ENCODE results near the gene PDE6C. TPM values are rescaled to one million over a fixed set of nuclear protein-coding genes. Genes with fewer than 3 reads are reported as not detected.

The PDE6C gene
- total RNA-seq, 4 donors from 2014 or later: not detected

GRCh38 chr10:93678386-93678785, 66.0 kb downstream of the PDE6C start:
- intact Hi-C loops (cut with DNase I; ENCODE audit: low total_unique reads) (no loop called here), in situ Hi-C loops (cut with MboI; ENCODE audit: low pct_ligation_motif_present in 1 of 4, low pct_unique_long_range_greater_than_20kb in 1 of 4, low sequenced_read_pairs in 3 of 4) (loop anchor here in 3 of 4 donors (10.0 to 25.0 kb wide), 3 partner anchors 124 to 316 kb away; no protein-coding TSS in a partner anchor)
- Histone ChIP-seq H3K27ac (no peak overlapping the region), H3K27me3 (no peaks in the 10 kb centered on the region), H3K9me3 (no peaks in the 10 kb centered on the region), H3K36me3 (peaks cover 0 to 45% (median 11%) of the 10 kb centered on the region in 4 donors), H3K4me1 (no peaks in the 10 kb centered on the region), H3K4me3 (no peak overlapping the region)
- 87 to 95% methylated on average over 4 of the region's 4 CpGs for WGBS, 2 donors (ENCODE audit: low coverage in 1 of 2)
- DNase-seq: no peak
- no peak for TF ChIP-seq CTCF (IDR thresholded peaks at IDR 0.05)
- TF ChIP-seq POLR2A (IDR thresholded peaks at IDR 0.05): no peak
- no peak for TF ChIP-seq POLR2AphosphoS5 (IDR thresholded peaks at IDR 0.05)

- Histone ChIP-seq H3K36me3 (peaks cover 0 to 45% (median 11%) of the 10 kb centered on the region in 4 donors), H3K9me3 (no peaks in the 10 kb centered on the region), H3K27ac (no peak overlapping the region), H3K27me3 (no peaks in the 10 kb centered on the region), H3K4me1 (no peaks in the 10 kb centered on the region), H3K4me3 (no peak overlapping the region)
- in situ Hi-C loops (cut with MboI; ENCODE audit: low pct_ligation_motif_present in 1 of 4, low pct_unique_long_range_greater_than_20kb in 1 of 4, low sequenced_read_pairs in 3 of 4) (loop anchor here in 3 of 4 donors (10.0 to 25.0 kb wide), 3 partner anchors 124 to 317 kb away; no protein-coding TSS in a partner anchor), intact Hi-C loops (cut with DNase I; ENCODE audit: low total_unique reads) (no loop called here)
- DNase-seq: no peak
- 88 to 90% methylated on average over 3 of the region's 3 CpGs for WGBS, 2 donors (ENCODE audit: low coverage in 1 of 2)
- no peak for TF ChIP-seq POLR2AphosphoS5 (IDR thresholded peaks at IDR 0.05)
- TF ChIP-seq EP300 (IDR thresholded peaks at IDR 0.05; ENCODE audit: low read depth): no peak
- no peak for TF ChIP-seq CTCF (IDR thresholded peaks at IDR 0.05)
- TF ChIP-seq POLR2A (IDR thresholded peaks at IDR 0.05): no peak
Observed at GRCh38 chr10:93678805-93679587, 66.7 kb downstream of the PDE6C start.

DNA sequence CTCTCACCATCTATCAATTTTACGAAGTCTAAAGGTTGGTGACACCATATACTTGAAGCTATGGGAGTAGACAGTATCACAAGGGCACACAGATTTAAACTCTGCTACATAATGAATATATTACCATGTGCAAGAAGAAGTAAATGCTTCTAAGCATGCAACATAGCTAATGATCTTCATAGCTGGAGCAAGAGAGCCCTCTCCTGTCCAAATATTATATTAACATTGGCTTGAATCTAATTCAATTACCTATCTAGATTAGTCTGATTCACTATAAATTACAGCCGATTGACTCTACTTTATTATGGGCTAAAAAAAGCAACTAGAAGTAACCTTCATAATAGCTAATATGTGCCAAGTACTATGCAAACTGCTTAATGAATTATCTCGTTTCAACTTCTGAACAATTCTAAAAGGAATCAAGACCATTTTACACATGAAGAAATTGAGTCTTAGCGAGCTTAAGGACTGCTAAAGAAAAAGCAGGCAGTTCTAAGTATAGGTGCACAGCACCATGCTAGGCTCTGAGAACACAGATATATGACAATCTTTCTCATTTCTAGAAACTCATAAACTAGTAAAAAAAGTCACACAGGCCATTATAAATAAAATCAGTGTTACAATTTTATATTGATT, 68.2 kb downstream of the PDE6C start:
- H3K4me3 ChIP-seq: no peak overlapping the region
- DNase-seq: no peak
- intact Hi-C loops (cut with DNase I; ENCODE audit: low total_unique reads) (no loop called here), in situ Hi-C loops (cut with MboI; ENCODE audit: low pct_ligation_motif_present in 1 of 4, low pct_unique_long_range_greater_than_20kb in 1 of 4, low sequenced_read_pairs in 3 of 4) (loop anchor here in 2 of 4 donors (25.0 kb wide), 1 partner anchor 318 kb away; no protein-coding TSS in a partner anchor)
- H3K27me3 ChIP-seq: no peaks in the 10 kb centered on the region
- H3K9me3 ChIP-seq: no peaks in the 10 kb centered on the region
- H3K4me1 ChIP-seq: no peaks in the 10 kb centered on the region
- WGBS, 2 donors (ENCODE audit: low coverage in 1 of 2): 58 to 72% methylated on average over 4 of the region's 4 CpGs
- peaks cover 0 to 38% (median 8%) of the 10 kb centered on the region in 4 donors for H3K36me3 ChIP-seq
- no peak overlapping the region for H3K27ac ChIP-seq
- TF ChIP-seq CTCF (IDR thresholded peaks at IDR 0.05) (peak; percentile 24 to 63 (median 33)), EP300 (IDR thresholded peaks at IDR 0.05; ENCODE audit: low read depth) (no peak)

DNA sequence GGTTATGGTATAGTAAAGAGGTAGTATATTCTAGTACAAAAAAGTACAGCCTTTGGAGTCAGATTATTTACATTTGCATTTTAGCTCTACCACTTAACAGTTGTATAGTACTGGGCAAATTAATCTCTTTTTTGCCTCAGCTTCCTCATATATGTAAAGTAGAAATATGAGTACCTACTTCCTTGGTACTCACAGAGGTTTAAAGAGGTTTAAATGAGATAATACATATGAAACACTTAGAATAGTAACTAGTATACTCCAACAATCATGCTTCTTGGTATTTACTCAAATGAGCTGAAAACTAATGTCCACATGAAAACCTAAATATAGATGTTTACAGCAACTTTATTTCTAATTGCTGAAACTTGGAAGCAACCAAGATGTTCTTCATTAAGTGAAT, 75.4 kb downstream of the PDE6C start:
- in situ Hi-C loops (cut with MboI; ENCODE audit: low pct_ligation_motif_present in 1 of 4, low pct_unique_long_range_greater_than_20kb in 1 of 4, low sequenced_read_pairs in 3 of 4): loop anchor here in 2 of 4 donors (25.0 kb wide), 1 partner anchor 325 kb away; no protein-coding TSS in a partner anchor
- DNase-seq: no peak
- H3K9me3 ChIP-seq: no peaks in the 10 kb centered on the region
- no peak overlapping the region for H3K27ac ChIP-seq
- peaks cover 0 to 5% (median 0%) of the 10 kb centered on the region in 4 donors for H3K4me1 ChIP-seq
- TF ChIP-seq EP300 (IDR thresholded peaks at IDR 0.05; ENCODE audit: low read depth) (no peak), POLR2AphosphoS5 (IDR thresholded peaks at IDR 0.05) (no peak), CTCF (IDR thresholded peaks at IDR 0.05) (no peak), POLR2A (IDR thresholded peaks at IDR 0.05) (no peak)
- peaks cover 0 to 20% (median 9%) of the 10 kb centered on the region in 4 donors for H3K36me3 ChIP-seq
- no peak overlapping the region for H3K4me3 ChIP-seq
- no peaks in the 10 kb centered on the region for H3K27me3 ChIP-seq
- intact Hi-C loops (cut with DNase I; ENCODE audit: low total_unique reads): no loop called here

Data from transverse colon (tissue), 4 donors.